Panc1 (cell line): ENCODE measurements around the gene STARD8.

Source experiments
- POLR2AphosphoS5 ChIP-seq: IDR thresholded peaks from 2 replicates; pipeline ENCODE4 v1.6.1; 2012; ENCODE audit warnings: mild to moderate bottlenecking, low read depth, low read length, moderate library complexity
- TF ChIP-seq, protein P1 (sequence below): fragments of 450-650 bp; IDR thresholded peaks from 2 replicates; pipeline ENCODE4 v1.5.1; 2017; ENCODE audit warnings: mild to moderate bottlenecking

- TF ChIP-seq, protein P1, sequence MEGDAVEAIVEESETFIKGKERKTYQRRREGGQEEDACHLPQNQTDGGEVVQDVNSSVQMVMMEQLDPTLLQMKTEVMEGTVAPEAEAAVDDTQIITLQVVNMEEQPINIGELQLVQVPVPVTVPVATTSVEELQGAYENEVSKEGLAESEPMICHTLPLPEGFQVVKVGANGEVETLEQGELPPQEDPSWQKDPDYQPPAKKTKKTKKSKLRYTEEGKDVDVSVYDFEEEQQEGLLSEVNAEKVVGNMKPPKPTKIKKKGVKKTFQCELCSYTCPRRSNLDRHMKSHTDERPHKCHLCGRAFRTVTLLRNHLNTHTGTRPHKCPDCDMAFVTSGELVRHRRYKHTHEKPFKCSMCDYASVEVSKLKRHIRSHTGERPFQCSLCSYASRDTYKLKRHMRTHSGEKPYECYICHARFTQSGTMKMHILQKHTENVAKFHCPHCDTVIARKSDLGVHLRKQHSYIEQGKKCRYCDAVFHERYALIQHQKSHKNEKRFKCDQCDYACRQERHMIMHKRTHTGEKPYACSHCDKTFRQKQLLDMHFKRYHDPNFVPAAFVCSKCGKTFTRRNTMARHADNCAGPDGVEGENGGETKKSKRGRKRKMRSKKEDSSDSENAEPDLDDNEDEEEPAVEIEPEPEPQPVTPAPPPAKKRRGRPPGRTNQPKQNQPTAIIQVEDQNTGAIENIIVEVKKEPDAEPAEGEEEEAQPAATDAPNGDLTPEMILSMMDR = no peak
- no peak for TF ChIP-seq POLR2AphosphoS5
These were observed 78.4 kb downstream of the STARD8 start for GRCh38 chrX:68725756-68726365.
